ENCODE measurements around the gene HDAC4.

Gene HDAC4

GRCh38 chr2:239305771-239306170 is 95.0 kb downstream of the HDAC4 start:
- DNase-seq, result no peak

GRCh38 chr2:239305222-239305575 is 95.6 kb downstream of the HDAC4 start:
- no peak for DNase-seq

GRCh38 chr2:239304533-239305221 is 96.1 kb downstream of the HDAC4 start:
- DNase-seq, result no peak

- no peak for DNase-seq
Observed at GRCh38 chr2:239303711-239304532, 96.9 kb downstream of the HDAC4 start.

GRCh38 chr2:239302808-239303557 is 97.8 kb downstream of the HDAC4 start:
- no peak for DNase-seq

GRCh38 chr2:239302083-239302807 is 98.6 kb downstream of the HDAC4 start:
- no peak for DNase-seq

- DNase-seq, result no peak
Observed at GRCh38 chr2:239300871-239301735, 99.7 kb downstream of the HDAC4 start.

- DNase-seq, result no peak
Observed at GRCh38 chr2:239300242-239300641, 100.6 kb downstream of the HDAC4 start.

- no peak for DNase-seq
Observed at GRCh38 chr2:239299218-239299939, 101.4 kb downstream of the HDAC4 start.

GRCh38 chr2:239298116-239298804 is 102.6 kb downstream of the HDAC4 start:
- DNase-seq, result no peak

- DNase-seq, result no peak
Observed at GRCh38 chr2:239297142-239298004, 103.4 kb downstream of the HDAC4 start.

- no peak for DNase-seq
Observed at GRCh38 chr2:239296020-239296932, 104.5 kb downstream of the HDAC4 start.

GRCh38 chr2:239295377-239296019 is 105.3 kb downstream of the HDAC4 start:
- no peak for DNase-seq

- DNase-seq, result no peak
Observed at GRCh38 chr2:239294571-239295054, 106.2 kb downstream of the HDAC4 start.

- DNase-seq, result no peak
Observed at GRCh38 chr2:239293775-239294430, 106.9 kb downstream of the HDAC4 start.

- DNase-seq, result no peak
Observed at GRCh38 chr2:239292959-239293774, 107.7 kb downstream of the HDAC4 start.

Measured in fibroblast of skin of back (primary cell).